Naive thymus-derived CD4-positive, alpha-beta T cell (primary cell): ENCODE data around the gene SCML1. TPM values are rescaled to one million over a fixed set of nuclear protein-coding genes. Genes with fewer than 3 reads are reported as not detected.

Experiments used
- ATAC-seq: fragments of 150-1000 bp; cut with Tn5 transposase; 2 replicates; pipeline ENCODE4 v1.10.0; 2021; ENCODE audit warnings: mild to moderate bottlenecking, moderate library complexity
- CTCF ChIA-PET: fragments of 350-600 bp; sonication (Branson Sonifier 250); formaldehyde crosslinking; loops from one replicate; lab custom pipeline; 2021; ENCODE audit warnings: antibody characterized with exemption; lab: Charles Lee
- POLR2A ChIA-PET: fragments of 350-600 bp; sonication (Branson Sonifier 250); formaldehyde crosslinking; loops from one replicate; lab custom pipeline; 2021; ENCODE audit warnings: antibody characterized with exemption, inconsistent platforms; lab: Charles Lee
- DNase-seq, 9 donors: peaks; one replicate each; pipeline versions ENCODE4 v3.0.0 to v3.0.0-alpha.2; 2020 to 2022; ENCODE audit warnings: mixed read lengths in 1 of 9
- H3K27ac ChIP-seq: one replicate; pipeline ENCODE4 v1.7.0; 2013; ENCODE audit warnings: mild to moderate bottlenecking, low read depth, low read length, moderate library complexity
- H3K27me3 ChIP-seq, 2 donors: one replicate each; pipeline ENCODE4 v1.7.0; 2013; ENCODE audit warnings: low read length in 2 of 2, mild to moderate bottlenecking in 2 of 2, moderate library complexity in 2 of 2; ENCODE audit not compliant: control insufficient read depth in 2 of 2, insufficient read depth in 2 of 2
- H3K36me3 ChIP-seq, 3 experiments: 1 replicate in 2 of 3; 2 replicates in 1 of 3; pipeline ENCODE4 v1.7.0; 2013; ENCODE audit warnings: low read length in 3 of 3, mild to moderate bottlenecking in 3 of 3, moderate library complexity in 1 of 3; ENCODE audit not compliant: insufficient read depth in 3 of 3, control insufficient read depth in 2 of 3
- H3K4me1 ChIP-seq, 2 donors: one replicate each; pipeline ENCODE4 v1.7.0; 2013; ENCODE audit warnings: low read length in 2 of 2, mild to moderate bottlenecking in 2 of 2, moderate library complexity in 1 of 2; ENCODE audit not compliant: control insufficient read depth in 2 of 2, insufficient read depth in 2 of 2
- H3K4me3 ChIP-seq: 2 replicates; pipeline ENCODE4 v1.7.0; 2013; ENCODE audit warnings: mild to moderate bottlenecking, low read length
- H3K9me3 ChIP-seq, 3 experiments: 1 replicate in 2 of 3; 2 replicates in 1 of 3; pipeline ENCODE4 v1.7.0; 2013; ENCODE audit warnings: low read length in 3 of 3; ENCODE audit not compliant: control insufficient read depth in 2 of 3
- H3K27ac Mint-ChIP-seq, 9 donors: one replicate each; pipeline ENCODE4 v1.8.0; 2020 to 2022; ENCODE audit warnings: mixed read lengths in 9 of 9, mild to moderate bottlenecking in 8 of 9, moderate library complexity in 5 of 9, inconsistent platforms in 2 of 9
- H3K27me3 Mint-ChIP-seq, 5 donors: one replicate each; pipeline ENCODE4 v1.8.0; 2021 to 2022; ENCODE audit warnings: mixed read lengths in 5 of 5, mild to moderate bottlenecking in 1 of 5
- H3K36me3 Mint-ChIP-seq, 5 donors: one replicate each; pipeline ENCODE4 v1.8.0; 2020 to 2022; ENCODE audit warnings: mixed read lengths in 5 of 5, mild to moderate bottlenecking in 3 of 5, inconsistent platforms in 1 of 5
- H3K4me1 Mint-ChIP-seq, 7 donors: one replicate each; pipeline ENCODE4 v1.8.0; 2020 to 2022; ENCODE audit warnings: mixed read lengths in 7 of 7, mild to moderate bottlenecking in 3 of 7, inconsistent platforms in 1 of 7
- H3K4me3 Mint-ChIP-seq, 10 donors: one replicate each; pipeline ENCODE4 v1.8.0; 2020 to 2022; ENCODE audit warnings: mild to moderate bottlenecking in 10 of 10, mixed read lengths in 10 of 10, moderate library complexity in 6 of 10, inconsistent platforms in 2 of 10
- H3K9me3 Mint-ChIP-seq, 11 donors: one replicate each; pipeline ENCODE4 v1.8.0; 2020 to 2022; ENCODE audit warnings: mixed read lengths in 11 of 11, mild to moderate bottlenecking in 4 of 11, inconsistent platforms in 1 of 11, moderate library complexity in 1 of 11
- intact Hi-C, 2 donors: fragments of 100-400 bp; cut with micrococcal nuclease; formaldehyde crosslinking; loops; one replicate each; pipeline ENCODE4 v1.15.1; 2023
- polyA plus RNA-seq, 2 donors: library from polyadenylated mRNA; unstranded; fragments of 300-500 nt; fragmentation: Illumina TruSeq; gene quantifications; one replicate each; pipeline ENCODE4 v1.2.3, GENCODE V29; 2021
- total RNA-seq, 6 experiments: library from RNA in 5 of 6; stranded (reverse) in 5 of 6; gene quantifications; 1 replicate in 5 of 6; 2 replicates in 1 of 6; pipeline ENCODE4 v1.2.3 and lab custom pipeline; 2021 to 2026

Gene SCML1
- total and polyA plus RNA-seq, 7 experiments from 2014 or later = 0.82 to 50.1 (median 23.6) TPM

GRCh38 chrX:17758382-17758781 is 21.1 kb downstream of the SCML1 start:
- peaks cover 0 to 1% (median 0%) of the 10 kb centered on the region in 11 donors for H3K9me3 Mint-ChIP-seq
- Histone ChIP-seq H3K4me3 (no peak overlapping the region), H3K9me3 (no peaks in the 10 kb centered on the region), H3K36me3 (no peaks in the 10 kb centered on the region), H3K27me3 (no peaks in the 10 kb centered on the region), H3K4me1 (no peaks in the 10 kb centered on the region), H3K27ac (no peak overlapping the region)
- no peaks in the 10 kb centered on the region for H3K36me3 Mint-ChIP-seq
- peaks cover 0 to 18% (median 13%) of the 10 kb centered on the region in 7 donors for H3K4me1 Mint-ChIP-seq
- H3K4me3 Mint-ChIP-seq = no peak overlapping the region
- intact Hi-C loops = no loop called here
- no peak for DNase-seq
- ChIA-PET CTCF (no interaction called here), POLR2A (no interaction called here)
- no peaks in the 10 kb centered on the region for H3K27me3 Mint-ChIP-seq
- ATAC-seq = no peak
- H3K27ac Mint-ChIP-seq = peak overlapping the region in 1 of 9 donors; percentile 57

DNA sequence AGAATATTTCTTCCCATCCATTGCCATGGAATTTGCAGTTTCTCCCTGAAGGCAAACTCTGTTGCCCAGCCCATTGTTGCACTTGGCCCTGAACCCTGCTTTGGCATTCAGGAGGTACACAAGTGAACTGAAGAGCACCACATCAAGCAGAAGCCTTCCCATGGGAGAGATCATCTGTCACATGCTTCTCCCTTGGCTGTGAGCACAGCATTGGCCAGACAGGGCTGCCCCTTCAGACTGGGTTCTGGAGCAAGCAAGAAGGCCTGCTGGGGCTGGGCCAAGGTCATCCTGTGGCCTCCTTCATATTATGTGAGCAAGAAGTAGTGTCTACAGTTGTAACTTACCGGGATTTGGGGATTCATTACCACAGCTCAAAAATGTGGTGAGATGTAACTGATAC is 22.7 kb downstream of the SCML1 start:
- DNase-seq = no peak

DNA sequence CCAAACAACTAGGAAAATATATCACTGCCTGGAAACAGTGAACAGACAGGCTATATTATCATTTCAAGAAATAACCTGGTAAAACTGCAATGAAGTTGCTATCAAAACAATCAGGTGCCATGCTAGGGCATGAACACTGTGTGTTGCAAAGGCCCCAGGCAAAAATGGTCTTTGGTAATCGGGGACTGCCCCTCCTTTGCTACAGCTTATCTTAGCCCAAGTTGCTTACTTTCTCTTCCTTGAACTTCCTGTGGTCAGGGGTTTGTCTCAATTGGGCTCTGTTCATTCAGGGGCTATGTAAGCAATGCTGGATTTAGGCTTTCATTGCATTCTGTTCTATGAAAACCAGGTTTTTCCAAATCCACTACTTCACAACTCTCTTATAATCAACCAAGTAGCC is 30.4 kb downstream of the SCML1 start:
- Histone ChIP-seq H3K9me3 (no peaks in the 10 kb centered on the region), H3K27me3 (no peaks in the 10 kb centered on the region), H3K4me1 (peaks cover 0 to 64% of the 10 kb centered on the region in 2 donors), H3K27ac (no peak overlapping the region), H3K36me3 (no peaks in the 10 kb centered on the region), H3K4me3 (no peak overlapping the region)
- no peaks in the 10 kb centered on the region for H3K36me3 Mint-ChIP-seq
- no peak for DNase-seq
- ChIA-PET CTCF (no interaction called here), POLR2A (no interaction called here)
- H3K4me1 Mint-ChIP-seq = no peaks in the 10 kb centered on the region
- intact Hi-C loops = no loop called here
- ATAC-seq = no peak
- no peak overlapping the region for H3K4me3 Mint-ChIP-seq
- no peaks in the 10 kb centered on the region for H3K27me3 Mint-ChIP-seq
- no peak overlapping the region for H3K27ac Mint-ChIP-seq
- H3K9me3 Mint-ChIP-seq = no peaks in the 10 kb centered on the region

More for the DNA sequence above, 22.7 kb downstream of the SCML1 start:
- ChIA-PET CTCF (no interaction called here), POLR2A (no interaction called here)
- Mint-ChIP-seq H3K9me3 (peaks cover 0 to 1% (median 0%) of the 10 kb centered on the region in 11 donors), H3K27ac (peak overlapping the region in 1 of 9 donors; percentile 7), H3K27me3 (no peaks in the 10 kb centered on the region), H3K36me3 (no peaks in the 10 kb centered on the region), H3K4me3 (no peak overlapping the region), H3K4me1 (peaks cover 0 to 18% (median 13%) of the 10 kb centered on the region in 7 donors)
- Histone ChIP-seq H3K4me1 (no peaks in the 10 kb centered on the region), H3K27me3 (no peaks in the 10 kb centered on the region), H3K4me3 (no peak overlapping the region), H3K27ac (no peak overlapping the region), H3K36me3 (no peaks in the 10 kb centered on the region), H3K9me3 (no peaks in the 10 kb centered on the region)
- ATAC-seq = no peak
- intact Hi-C loops = no loop called here

DNA sequence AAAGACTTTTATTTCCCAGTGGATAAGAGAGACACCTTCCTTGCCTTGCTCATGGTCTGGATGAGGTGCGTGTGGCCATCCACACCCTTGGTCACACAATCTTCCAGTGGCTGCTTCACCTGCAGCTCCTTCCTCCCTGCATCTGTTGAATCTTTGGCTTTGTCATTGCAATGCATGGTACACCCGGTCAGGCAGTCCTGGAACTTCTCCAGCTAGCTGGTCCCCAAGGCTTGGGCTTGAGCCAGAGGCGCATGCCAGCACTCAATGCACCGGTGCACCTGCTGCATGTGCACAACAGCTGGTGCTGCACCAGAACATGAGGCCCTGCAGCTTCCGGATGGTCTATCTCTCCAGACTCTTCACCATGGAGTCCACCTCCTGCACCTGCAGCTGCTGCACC is 31.7 kb downstream of the SCML1 start:
- peaks cover 0 to 77% of the 10 kb centered on the region in 2 donors for H3K4me1 ChIP-seq

GRCh38 chrX:17769701-17770269 is 32.5 kb downstream of the SCML1 start:
- Mint-ChIP-seq H3K27me3 (no peaks in the 10 kb centered on the region), H3K36me3 (no peaks in the 10 kb centered on the region), H3K4me1 (no peaks in the 10 kb centered on the region), H3K27ac (no peak overlapping the region), H3K9me3 (no peaks in the 10 kb centered on the region), H3K4me3 (no peak overlapping the region)
- DNase-seq (peak in 2 of 9 donors; percentile 18 to 23), ATAC-seq (peak; percentile 57)
- Histone ChIP-seq H3K27ac (no peak overlapping the region), H3K27me3 (no peaks in the 10 kb centered on the region), H3K4me1 (peaks cover 0 to 84% of the 10 kb centered on the region in 2 donors), H3K36me3 (no peaks in the 10 kb centered on the region), H3K9me3 (no peaks in the 10 kb centered on the region), H3K4me3 (no peak overlapping the region)
- CTCF ChIA-PET = no interaction called here
- POLR2A ChIA-PET = no interaction called here
- intact Hi-C loops = loop anchor here in 1 of 2 donors (5.0 kb wide), 1 partner anchor 32 kb away; the partner anchor contains the start of gene SCML1

More for the DNA sequence above, 31.7 kb downstream of the SCML1 start:
- H3K36me3 Mint-ChIP-seq = no peaks in the 10 kb centered on the region
- no peak overlapping the region for H3K27ac ChIP-seq
- H3K27me3 Mint-ChIP-seq = no peaks in the 10 kb centered on the region
- no peaks in the 10 kb centered on the region for H3K4me1 Mint-ChIP-seq
- no peak overlapping the region for H3K4me3 Mint-ChIP-seq
- intact Hi-C loops = no loop called here
- DNase-seq = no peak
- H3K27me3 ChIP-seq = no peaks in the 10 kb centered on the region
- H3K9me3 ChIP-seq = no peaks in the 10 kb centered on the region
- no peak overlapping the region for H3K4me3 ChIP-seq
- H3K36me3 ChIP-seq = no peaks in the 10 kb centered on the region
- POLR2A ChIA-PET = no interaction called here
- no peak overlapping the region for H3K27ac Mint-ChIP-seq
- CTCF ChIA-PET = interaction anchor here (0.6 kb wide), 1 partner anchor 9 kb away, joined by 4 read pairs; no protein-coding TSS in a partner anchor
- H3K9me3 Mint-ChIP-seq = no peaks in the 10 kb centered on the region
- ATAC-seq = no peak

DNA sequence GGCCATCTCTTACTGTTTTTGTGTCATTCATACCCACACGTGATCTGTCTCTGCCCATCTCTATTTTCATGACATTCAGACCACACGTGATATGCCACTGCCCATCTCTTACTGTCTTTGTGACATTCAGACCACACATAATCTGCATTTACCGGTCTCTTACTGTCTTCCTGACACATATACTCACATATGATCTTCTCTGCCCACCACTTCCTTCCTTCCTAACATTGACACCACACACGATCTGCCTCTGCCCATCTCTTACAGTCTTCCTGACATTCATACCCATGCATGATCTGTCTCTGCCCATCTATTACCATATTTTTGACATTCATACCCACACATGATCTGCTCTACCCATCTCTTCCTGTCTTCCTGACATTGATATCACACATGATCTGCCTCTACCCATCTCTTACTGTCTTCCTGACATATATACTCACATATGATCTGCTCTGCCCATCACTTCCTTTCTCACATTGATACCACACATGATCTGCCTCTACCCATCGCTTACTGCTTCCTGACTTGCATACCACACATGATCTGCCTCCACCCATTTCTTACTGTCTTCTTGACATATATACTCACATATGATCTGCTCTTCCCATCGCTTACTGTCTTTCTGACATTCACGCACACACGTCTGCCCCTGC is 36.1 kb downstream of the SCML1 start:
- Histone ChIP-seq H3K9me3 (no peaks in the 10 kb centered on the region), H3K4me1 (peaks cover 0 to 71% of the 10 kb centered on the region in 2 donors), H3K4me3 (peak overlapping the region; percentile 16), H3K27me3 (no peaks in the 10 kb centered on the region), H3K36me3 (no peaks in the 10 kb centered on the region), H3K27ac (no peak overlapping the region)
- Mint-ChIP-seq H3K4me1 (peaks cover 0 to 18% (median 13%) of the 10 kb centered on the region in 7 donors), H3K27me3 (no peaks in the 10 kb centered on the region), H3K27ac (no peak overlapping the region), H3K4me3 (no peak overlapping the region), H3K36me3 (no peaks in the 10 kb centered on the region), H3K9me3 (no peaks in the 10 kb centered on the region)
- POLR2A ChIA-PET = no interaction called here
- ATAC-seq (peak; percentile 41), DNase-seq (peak in 1 of 9 donors; percentile 20)
- intact Hi-C loops = loop anchor here in 1 of 2 donors (5.0 kb wide), 1 partner anchor 36 kb away; the partner anchor contains the start of gene SCML1
- CTCF ChIA-PET = no interaction called here
